Measurements from ENCODE around the gene ABHD8. TPM values are rescaled to one million over a fixed set of nuclear protein-coding genes. Genes with fewer than 3 reads are reported as not detected.

The ABHD8 gene
- total and polyA plus RNA-seq, 2 of the 13 experiments (the other 11 are each of a cell fraction or from before 2014, with no cell fraction given) = 6.3 to 7.2 TPM

DNA sequence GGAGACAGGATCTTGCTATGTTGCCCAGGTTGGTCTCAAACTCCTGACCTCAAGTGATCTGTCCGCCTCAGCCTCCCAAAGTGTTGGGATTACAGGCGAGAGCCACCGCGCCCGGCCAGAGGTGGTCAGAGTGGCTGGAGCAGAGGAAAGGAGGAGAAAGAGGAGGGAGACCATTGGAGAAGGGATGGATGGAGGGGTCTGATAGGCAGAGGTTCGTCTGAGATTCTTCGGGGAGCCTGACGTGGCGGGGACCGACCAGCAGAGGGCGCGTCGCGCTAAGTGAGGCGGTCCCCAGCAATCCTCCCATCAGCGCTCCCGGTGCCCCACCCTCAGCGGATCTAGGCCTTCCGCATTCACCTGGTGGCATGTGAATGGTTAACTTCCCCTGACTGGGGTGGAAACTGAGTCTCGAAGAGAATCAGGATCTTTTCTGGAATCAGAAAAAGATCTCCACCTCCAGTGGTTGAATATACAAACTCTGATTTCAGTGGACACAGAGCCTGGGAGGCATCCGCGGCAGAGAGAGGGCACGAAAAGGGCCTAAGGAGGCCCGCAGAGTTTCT is 43.0 kb upstream of the ABHD8 start (continued):
- no peak for TF ChIP-seq ZNF549 (CRISPR knock-in tag; IDR thresholded peaks at IDR 0.05)
- no peak for TF ChIP-seq RBFOX2 (IDR thresholded peaks at IDR 0.05; ENCODE audit: low read depth, low read length)
- no peak for TF ChIP-seq SP4 (CRISPR knock-in tag; IDR thresholded peaks at IDR 0.05)
- TF ChIP-seq, protein P1, sequence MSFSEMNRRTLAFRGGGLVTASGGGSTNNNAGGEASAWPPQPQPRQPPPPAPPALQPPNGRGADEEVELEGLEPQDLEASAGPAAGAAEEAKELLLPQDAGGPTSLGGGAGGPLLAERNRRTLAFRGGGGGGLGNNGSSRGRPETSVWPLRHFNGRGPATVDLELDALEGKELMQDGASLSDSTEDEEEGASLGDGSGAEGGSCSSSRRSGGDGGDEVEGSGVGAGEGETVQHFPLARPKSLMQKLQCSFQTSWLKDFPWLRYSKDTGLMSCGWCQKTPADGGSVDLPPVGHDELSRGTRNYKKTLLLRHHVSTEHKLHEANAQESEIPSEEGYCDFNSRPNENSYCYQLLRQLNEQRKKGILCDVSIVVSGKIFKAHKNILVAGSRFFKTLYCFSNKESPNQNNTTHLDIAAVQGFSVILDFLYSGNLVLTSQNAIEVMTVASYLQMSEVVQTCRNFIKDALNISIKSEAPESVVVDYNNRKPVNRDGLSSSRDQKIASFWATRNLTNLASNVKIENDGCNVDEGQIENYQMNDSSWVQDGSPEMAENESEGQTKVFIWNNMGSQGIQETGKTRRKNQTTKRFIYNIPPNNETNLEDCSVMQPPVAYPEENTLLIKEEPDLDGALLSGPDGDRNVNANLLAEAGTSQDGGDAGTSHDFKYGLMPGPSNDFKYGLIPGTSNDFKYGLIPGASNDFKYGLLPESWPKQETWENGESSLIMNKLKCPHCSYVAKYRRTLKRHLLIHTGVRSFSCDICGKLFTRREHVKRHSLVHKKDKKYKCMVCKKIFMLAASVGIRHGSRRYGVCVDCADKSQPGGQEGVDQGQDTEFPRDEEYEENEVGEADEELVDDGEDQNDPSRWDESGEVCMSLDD (CRISPR knock-in tag; IDR thresholded peaks at IDR 0.05; ENCODE audit: borderline replicate concordance) = no peak
- TF ChIP-seq FOXA1 (IDR thresholded peaks at IDR 0.05) = no peak
- TF ChIP-seq FOXA1 (CRISPR knock-in tag; IDR thresholded peaks at IDR 0.05) = no peak
- no peak for TF ChIP-seq ATM (IDR thresholded peaks at IDR 0.05; ENCODE audit: borderline replicate concordance)
- no peak for TF ChIP-seq MLLT10 (CRISPR knock-in tag; IDR thresholded peaks at IDR 0.05)
- no peak for TF ChIP-seq MTA3 (CRISPR knock-in tag; IDR thresholded peaks at IDR 0.05)
- no peak for TF ChIP-seq ZMAT3 (CRISPR knock-in tag; conservative IDR thresholded peaks at IDR 0.05)
- TF ChIP-seq POLR2AphosphoS2 (IDR thresholded peaks at IDR 0.05; ENCODE audit: low read depth, low read length) = no peak
- TF ChIP-seq, protein P2, sequence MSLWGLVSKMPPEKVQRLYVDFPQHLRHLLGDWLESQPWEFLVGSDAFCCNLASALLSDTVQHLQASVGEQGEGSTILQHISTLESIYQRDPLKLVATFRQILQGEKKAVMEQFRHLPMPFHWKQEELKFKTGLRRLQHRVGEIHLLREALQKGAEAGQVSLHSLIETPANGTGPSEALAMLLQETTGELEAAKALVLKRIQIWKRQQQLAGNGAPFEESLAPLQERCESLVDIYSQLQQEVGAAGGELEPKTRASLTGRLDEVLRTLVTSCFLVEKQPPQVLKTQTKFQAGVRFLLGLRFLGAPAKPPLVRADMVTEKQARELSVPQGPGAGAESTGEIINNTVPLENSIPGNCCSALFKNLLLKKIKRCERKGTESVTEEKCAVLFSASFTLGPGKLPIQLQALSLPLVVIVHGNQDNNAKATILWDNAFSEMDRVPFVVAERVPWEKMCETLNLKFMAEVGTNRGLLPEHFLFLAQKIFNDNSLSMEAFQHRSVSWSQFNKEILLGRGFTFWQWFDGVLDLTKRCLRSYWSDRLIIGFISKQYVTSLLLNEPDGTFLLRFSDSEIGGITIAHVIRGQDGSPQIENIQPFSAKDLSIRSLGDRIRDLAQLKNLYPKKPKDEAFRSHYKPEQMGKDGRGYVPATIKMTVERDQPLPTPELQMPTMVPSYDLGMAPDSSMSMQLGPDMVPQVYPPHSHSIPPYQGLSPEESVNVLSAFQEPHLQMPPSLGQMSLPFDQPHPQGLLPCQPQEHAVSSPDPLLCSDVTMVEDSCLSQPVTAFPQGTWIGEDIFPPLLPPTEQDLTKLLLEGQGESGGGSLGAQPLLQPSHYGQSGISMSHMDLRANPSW (CRISPR knock-in tag; IDR thresholded peaks at IDR 0.05; ENCODE audit: borderline replicate concordance) = no peak
- TF ChIP-seq FOSL1 (CRISPR knock-in tag; IDR thresholded peaks at IDR 0.05; ENCODE audit: borderline replicate concordance) = no peak
- no peak for TF ChIP-seq TBX3 (IDR thresholded peaks at IDR 0.05; ENCODE audit: borderline replicate concordance)
- no peak for TF ChIP-seq ETV5 (CRISPR knock-in tag; IDR thresholded peaks at IDR 0.05; ENCODE audit: borderline replicate concordance)
- no peak for TF ChIP-seq NR2C2 (CRISPR knock-in tag; IDR thresholded peaks at IDR 0.05; ENCODE audit: borderline replicate concordance)
- no peak for TF ChIP-seq SRY (CRISPR knock-in tag; IDR thresholded peaks at IDR 0.05)
- TF ChIP-seq CBX1 (IDR thresholded peaks at IDR 0.05; ENCODE audit: low read depth) = no peak
- TF ChIP-seq, protein P3, sequence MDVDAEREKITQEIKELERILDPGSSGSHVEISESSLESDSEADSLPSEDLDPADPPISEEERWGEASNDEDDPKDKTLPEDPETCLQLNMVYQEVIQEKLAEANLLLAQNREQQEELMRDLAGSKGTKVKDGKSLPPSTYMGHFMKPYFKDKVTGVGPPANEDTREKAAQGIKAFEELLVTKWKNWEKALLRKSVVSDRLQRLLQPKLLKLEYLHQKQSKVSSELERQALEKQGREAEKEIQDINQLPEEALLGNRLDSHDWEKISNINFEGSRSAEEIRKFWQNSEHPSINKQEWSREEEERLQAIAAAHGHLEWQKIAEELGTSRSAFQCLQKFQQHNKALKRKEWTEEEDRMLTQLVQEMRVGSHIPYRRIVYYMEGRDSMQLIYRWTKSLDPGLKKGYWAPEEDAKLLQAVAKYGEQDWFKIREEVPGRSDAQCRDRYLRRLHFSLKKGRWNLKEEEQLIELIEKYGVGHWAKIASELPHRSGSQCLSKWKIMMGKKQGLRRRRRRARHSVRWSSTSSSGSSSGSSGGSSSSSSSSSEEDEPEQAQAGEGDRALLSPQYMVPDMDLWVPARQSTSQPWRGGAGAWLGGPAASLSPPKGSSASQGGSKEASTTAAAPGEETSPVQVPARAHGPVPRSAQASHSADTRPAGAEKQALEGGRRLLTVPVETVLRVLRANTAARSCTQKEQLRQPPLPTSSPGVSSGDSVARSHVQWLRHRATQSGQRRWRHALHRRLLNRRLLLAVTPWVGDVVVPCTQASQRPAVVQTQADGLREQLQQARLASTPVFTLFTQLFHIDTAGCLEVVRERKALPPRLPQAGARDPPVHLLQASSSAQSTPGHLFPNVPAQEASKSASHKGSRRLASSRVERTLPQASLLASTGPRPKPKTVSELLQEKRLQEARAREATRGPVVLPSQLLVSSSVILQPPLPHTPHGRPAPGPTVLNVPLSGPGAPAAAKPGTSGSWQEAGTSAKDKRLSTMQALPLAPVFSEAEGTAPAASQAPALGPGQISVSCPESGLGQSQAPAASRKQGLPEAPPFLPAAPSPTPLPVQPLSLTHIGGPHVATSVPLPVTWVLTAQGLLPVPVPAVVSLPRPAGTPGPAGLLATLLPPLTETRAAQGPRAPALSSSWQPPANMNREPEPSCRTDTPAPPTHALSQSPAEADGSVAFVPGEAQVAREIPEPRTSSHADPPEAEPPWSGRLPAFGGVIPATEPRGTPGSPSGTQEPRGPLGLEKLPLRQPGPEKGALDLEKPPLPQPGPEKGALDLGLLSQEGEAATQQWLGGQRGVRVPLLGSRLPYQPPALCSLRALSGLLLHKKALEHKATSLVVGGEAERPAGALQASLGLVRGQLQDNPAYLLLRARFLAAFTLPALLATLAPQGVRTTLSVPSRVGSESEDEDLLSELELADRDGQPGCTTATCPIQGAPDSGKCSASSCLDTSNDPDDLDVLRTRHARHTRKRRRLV (CRISPR knock-in tag; IDR thresholded peaks at IDR 0.05) = no peak
- no peak for TF ChIP-seq ZNF292 (CRISPR knock-in tag; IDR thresholded peaks at IDR 0.05; ENCODE audit: borderline replicate concordance, low read depth)
- no peak for TF ChIP-seq PAF1 (CRISPR knock-in tag; IDR thresholded peaks at IDR 0.05)
- no peak for TF ChIP-seq MTA1 (CRISPR knock-in tag; IDR thresholded peaks at IDR 0.05; ENCODE audit: borderline replicate concordance)
